Dedifferentiated amniotic fluid mesenchymal stem cell (primary cell): ENCODE measurements around the gene TC2N.
"Not testable (repeated sequence)": the region's sequence is repeated elsewhere in the genome, so short reads cannot be mapped to it uniquely, and the experiment has no call there.

Experiments used
- DNase-seq: peaks from one replicate; pipeline ENCODE4 v3.0.0-alpha.2; 2016; ENCODE audit errors: extremely low spot score

TC2N gene

DNA sequence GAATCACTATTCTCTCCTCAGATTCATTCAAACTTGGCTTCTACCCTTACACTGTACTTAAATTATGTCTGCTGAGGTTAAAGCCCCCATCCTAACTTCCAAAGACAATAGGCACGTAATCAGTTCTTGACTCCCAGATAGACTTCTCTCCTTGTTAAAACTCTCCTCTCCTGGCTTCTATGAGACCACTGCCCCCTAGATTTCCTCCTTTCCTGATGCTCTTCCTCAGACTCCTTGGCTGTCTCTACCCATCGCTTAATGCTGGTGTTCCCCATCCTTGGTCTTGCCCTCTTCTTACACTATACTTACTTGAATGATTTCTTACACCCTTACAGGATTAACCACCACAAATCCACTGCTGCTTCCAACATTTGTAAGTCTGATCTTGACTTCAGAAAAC lies 32.8 kb downstream of the TC2N start:
- DNase-seq: no peak

DNA sequence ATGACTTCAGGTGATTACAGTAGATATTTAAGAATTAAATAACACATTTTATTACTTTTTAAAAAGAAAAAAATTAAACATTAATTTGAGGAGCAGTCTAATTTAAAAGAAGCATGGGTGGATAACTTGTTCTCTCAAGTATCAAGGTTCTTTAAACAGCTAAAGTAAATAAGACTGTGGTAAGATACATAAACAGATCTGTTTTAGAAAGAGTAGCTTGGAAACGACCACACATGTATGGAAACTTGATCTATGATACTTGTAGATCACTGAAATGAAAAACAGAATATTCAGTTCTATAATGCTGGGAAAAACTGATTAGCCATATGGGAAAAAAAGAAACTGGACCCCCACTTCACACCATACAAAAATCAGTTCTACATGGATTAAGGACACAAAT lies 36.0 kb downstream of the TC2N start:
- DNase-seq: no peak

DNA sequence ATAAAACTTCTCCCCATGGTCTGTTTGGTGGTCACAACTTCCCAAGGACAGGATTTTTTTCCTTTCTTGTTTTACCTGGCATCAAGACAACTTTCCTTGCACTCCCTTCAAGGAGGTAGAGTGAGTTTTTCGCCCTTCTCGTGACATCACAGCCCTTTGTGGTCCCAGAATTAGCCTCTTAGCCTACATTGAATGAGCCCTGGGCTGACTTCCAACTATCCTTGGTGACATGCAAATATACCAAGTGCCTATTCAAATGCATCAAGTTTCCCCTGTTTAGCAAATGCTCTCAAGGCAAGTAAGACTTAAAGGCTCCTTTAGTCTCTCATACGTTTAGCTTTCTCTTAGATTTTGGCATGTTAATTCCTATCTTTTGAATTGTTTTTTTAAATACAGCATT lies 36.6 kb downstream of the TC2N start:
- DNase-seq: no peak

DNA sequence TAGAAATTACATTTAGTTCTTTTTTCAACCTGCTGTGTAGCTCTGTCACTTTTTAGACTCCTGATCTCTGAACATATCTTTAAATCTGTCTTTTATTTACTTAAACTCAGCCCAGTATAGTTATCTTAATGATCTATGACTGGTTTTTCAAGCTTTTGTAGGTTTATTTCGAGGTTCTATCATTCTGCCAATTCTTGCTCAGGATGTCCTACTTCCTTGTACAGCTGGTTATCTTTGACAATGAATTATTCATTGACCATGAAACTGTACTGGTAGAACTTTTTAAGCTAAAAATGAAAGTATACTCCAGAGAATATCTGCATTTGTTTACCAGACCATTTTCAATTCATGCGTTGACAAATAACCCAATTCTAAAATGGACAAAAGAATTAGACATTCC lies 37.8 kb downstream of the TC2N start:
- no peak for DNase-seq

DNA sequence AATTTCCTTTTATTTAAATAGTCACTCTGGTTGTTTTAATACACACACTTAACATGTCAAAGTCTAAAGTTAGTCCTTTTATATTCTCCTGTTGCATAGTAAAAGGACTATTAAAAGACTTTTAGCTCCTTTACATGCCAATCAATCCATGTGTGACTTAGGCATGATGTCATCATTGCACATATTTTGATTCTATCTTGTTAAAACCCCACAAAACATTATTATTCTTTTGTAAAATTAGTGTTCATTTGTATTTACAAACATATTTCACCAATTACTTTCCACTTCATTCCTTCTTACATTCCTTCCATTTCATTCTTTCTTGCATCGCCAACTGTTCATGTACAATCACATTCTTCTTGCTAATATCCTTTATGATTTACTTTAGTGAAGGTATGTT lies 39.6 kb downstream of the TC2N start:
- DNase-seq: no peak

DNA sequence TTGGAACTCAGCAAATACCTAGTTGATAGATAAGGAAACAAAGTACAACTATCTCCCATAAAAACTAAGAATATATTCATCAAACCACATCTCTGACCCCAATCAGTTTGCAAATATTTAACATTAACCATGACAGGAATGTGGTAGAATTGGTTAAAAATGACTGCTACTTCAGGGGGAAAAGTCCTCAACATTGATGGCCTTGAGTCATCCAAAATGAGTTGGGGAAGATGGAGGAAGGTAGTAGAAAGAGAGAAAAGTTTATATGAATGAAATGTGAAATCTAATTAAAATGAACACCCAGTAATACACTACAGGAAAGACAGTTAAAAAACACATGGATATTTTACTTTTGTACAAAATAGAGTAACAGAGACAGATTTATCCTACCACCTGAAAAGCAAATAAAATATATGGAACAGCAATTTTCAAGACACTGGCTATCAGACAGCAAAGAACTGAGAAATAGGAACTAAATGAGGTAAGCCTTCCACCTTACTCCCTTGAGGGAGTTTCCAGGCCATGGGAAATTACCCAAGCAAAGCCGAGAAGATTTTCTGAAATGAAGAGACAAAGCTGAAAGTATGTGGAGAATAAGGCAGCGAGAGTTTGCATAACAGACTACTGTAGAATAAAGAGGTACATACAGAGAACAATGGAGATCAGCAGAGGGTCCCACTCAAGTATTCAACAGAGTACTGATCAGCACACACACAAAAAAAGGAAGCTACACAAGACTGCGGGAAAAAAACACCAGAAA lies 49.6 kb downstream of the TC2N start:
- DNase-seq: no peak

DNA sequence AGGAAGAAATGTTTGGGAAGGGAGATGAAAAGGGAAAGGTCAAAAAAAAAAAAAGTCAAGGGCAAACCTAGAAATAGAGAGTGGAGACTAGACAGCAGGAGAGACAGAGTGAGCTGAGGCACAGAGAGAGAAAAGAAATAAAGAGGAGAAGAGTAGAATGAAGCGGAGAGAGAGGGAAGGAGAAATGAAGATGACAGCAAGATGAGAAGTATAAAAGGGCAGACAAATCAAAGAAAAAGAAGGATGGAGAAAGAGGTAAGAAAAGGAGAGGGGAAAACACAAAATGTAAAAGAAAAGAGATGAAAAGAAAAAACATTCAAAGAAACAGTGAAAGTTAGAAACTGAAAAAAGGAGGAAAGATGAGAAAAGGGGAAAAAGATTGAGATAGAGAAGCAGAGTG lies 53.0 kb downstream of the TC2N start:
- no peak for DNase-seq

DNA sequence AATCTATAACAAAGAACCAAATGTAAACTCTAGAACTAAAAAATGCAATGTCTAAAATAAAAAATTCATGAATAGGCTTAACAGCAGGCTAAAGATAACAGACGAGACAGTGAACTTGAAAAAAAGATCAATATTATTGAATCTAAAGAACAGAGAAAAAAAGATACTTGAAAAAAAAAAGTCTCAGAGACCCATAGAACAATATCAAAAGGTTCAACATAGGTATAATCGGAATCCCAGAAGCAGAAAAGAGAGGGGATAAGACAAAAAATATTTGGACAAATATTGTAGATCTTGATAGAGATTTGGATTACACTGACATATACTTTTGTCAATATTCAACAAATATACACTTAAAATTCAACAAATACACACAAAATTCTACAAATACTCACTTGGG lies 56.6 kb downstream of the TC2N start:
- no peak for DNase-seq

DNA sequence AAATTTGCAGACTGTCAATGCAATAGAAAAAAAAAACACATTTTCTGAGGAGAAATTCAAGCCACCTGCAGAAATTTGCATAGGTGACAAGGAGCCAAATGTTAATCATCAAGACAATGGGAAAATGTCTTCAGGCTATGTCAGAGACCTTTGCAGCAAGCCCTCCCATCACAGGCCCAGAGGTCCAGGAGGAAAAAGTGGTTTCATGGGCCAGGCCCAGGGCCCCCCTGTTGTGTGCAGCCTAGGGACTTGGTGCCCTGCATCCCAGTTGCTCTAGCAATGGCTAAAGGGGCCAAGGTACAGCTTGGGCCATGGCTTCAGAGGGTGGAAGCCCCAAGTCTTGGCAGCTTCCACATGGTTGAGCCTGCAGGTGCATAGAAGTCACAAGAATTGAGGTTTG lies 60.6 kb downstream of the TC2N start:
- no peak for DNase-seq

DNA sequence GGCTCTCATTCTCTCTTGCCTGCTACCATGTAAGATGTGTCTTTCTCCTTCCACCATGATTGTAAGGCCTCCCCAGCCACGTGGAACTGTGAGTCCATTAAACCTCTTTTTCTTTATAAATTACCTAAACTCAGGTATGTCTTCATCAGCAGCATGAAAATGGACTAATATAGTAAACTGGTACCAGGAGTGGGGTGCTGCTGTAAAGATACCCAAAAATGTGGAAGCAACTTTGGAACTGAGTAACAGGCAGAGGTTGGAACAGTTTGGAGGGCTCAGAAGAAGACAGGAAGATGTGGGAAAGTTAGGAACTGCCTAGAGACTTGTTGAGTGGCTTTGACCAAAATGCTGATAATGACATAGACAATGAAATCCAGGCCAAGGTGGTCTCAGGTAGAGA lies 61.2 kb downstream of the TC2N start:
- DNase-seq: not testable (repeated sequence)

DNA sequence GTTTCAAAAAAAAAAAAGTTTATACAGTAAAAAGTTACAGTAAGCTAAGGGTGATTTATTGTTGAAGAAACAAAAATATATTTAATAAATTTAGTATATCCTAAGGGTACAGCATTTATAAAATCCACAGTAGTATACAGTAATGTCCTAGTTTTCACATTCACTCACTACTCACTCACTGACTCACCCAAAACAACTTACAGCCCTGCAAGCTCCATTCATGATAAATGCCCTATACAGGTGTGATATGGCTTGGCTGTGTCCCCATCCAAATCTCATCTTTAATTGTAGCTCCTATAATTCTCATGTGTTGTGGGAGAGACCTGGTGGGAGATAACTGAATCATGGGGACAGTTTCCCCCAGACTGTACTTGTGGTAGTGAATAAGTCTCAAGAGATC lies 61.7 kb downstream of the TC2N start:
- no peak for DNase-seq

DNA sequence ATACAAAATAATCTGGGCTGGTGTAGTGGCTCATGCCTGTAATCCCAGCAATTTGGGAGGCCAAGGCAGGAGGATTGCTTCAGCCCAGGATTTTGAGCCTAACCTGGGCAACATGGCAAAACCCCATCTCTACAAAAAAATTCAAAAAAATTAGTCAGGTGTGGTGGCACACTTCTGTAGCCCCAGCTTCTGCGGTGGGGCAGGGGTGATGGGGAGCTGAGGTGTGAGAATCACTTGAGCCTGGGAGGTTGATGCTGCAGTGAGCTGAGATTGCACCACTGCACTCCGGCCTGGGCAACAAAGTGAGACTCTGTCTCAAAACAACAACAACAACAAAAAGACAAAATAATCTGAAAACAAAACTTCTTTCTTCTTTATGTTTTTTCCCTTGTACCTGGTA lies 66.0 kb downstream of the TC2N start:
- no peak for DNase-seq

DNA sequence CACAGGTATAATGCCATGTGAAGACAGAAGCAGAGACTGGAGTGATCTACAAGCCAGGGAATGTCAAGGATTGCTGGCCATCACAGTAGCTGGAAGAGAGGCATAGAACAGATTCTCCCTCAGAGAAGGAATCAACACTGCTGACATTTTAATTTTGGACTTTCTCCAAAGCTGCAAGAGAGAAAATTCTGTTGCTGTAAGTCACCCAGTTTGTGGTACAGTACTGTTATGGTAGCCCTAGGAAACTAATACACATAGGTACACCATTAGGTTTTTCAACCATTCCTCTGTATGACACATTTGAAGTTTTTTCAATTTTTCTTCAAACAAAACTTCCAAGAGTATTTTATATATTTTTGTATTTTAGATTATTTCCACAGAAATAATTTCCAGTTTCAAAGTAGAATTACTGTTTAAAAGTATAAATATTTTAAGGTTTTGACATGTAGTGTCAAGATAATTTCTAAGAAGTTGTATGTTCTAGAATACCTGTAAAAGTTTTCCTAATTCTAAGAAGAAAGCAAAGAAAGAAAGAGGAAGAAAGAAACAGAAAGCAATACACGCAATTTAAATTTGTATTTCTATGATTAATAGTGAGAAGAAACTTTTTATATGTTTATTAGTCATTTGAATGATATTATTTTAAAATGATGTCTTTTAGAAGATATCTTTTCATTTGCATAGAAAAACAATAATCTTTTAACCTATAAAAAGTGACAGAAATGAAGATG lies 70.6 kb downstream of the TC2N start:
- DNase-seq: no peak

DNA sequence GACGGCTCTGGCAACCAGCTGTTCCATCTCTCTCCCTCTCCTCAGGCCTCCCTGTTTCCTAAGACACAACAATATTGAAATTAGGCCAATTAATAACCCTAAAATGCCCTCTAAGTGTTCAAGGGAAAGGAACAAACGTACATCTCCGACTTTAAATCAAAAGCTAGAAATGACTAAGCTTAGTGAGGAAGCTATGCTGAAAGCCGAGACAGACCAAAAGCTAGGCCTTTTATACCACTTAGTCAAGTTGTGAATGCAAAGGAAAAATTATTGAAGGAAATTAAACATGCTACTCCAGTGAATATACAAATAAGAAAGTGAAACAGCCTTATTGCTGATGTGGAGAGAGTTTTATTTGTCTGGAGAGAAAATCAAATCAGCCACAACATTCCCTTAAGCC lies 73.6 kb downstream of the TC2N start:
- DNase-seq: no peak

DNA sequence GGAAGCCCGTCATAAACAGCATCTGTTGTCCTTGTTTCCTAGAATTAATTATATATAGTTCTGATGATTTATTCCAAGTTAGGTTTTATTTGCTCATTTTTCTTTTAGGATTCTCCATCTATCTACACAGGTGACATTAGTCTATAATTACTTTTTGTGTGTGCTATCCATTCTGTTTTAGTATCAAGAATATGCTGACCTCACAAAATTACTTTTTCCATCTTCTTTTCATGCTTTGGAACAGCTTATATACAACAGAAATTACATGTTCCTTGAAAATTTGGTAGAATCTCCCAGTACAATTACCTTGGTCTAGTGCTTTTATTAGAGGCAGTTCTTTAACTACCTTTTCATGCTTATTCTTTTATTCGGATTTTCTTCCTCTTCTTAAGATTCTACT lies 81.1 kb downstream of the TC2N start:
- DNase-seq: no peak

DNA sequence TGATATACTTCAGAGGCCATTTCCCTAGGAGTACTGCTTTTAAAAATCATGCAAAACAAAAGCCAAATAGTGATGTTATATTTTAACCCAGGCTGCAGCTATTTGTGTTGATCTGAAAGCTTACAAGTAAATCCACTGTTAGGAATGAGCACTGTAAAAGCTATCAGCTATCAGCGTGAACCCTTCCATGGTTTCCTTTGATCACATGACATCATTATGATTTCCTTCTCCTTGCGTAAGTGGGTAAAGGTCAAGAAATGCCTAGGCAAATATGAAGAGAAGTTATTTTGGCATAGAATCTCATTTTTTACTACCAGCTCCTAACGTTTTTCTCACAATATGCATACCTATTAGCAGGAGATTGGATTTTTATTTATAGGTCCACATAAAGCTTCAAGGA lies 86.9 kb downstream of the TC2N start:
- DNase-seq: no peak

DNA sequence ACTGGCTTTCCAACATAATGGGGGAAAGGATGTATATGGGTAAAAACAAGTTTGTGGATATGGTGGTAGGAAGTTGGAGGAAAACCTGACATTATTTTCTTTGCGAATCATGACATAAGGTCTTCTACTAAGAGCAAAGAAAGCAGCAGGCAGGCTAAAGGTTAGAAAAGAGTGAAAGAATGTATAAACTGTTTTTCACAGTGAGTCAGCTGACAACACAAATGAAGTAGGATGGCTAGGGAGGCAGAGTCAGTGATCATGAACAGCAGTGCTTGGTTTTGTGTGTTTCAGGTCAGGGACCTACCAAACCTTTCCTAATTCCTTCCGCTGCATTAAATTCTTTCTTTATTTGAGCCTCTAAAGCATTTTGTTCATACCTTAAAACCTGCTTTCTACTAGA lies 89.1 kb downstream of the TC2N start:
- DNase-seq: no peak

DNA sequence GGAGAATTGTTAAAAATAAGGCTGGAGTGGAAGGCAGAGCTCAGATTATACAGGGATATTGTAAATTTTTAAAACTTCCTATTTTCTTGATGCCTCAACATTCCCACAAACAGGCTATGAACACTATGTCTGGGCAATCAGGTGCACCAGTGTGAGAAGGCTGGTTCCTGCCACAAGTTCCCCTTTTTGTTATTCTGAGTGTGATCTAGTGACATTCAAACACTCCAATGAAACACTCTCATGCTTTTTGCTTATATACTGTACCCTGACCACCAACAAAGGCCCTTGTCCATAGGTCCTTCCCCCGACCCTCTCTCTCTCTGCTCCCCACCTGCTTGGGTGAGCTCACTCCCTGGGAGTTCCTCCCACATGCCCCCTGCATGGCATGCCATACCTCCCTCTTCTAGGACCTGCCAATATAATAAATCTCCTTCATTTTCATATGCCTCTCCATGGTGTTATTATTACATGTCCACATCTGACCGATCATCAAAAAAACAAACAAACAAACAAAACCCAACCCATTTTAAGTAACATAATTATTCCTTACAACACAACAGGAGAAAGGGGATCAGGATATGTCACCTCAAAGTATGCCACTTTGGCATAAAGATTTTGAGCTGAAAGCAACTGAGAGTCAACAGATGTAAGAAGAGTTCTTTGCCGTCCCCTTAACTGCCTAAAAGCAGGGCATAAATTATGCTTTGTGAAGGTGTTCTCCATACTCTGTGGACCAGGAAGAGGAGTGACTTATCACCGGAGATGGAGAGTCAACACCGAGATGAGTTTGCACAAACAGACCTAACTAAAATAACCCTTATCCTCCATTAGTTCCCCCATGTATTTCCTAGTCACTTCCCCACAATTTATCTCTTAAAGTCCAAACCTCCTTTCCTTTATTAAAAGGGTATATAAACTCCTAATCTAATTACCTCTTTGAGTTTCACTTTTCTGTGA lies 92.9 kb downstream of the TC2N start:
- DNase-seq: no peak

DNA sequence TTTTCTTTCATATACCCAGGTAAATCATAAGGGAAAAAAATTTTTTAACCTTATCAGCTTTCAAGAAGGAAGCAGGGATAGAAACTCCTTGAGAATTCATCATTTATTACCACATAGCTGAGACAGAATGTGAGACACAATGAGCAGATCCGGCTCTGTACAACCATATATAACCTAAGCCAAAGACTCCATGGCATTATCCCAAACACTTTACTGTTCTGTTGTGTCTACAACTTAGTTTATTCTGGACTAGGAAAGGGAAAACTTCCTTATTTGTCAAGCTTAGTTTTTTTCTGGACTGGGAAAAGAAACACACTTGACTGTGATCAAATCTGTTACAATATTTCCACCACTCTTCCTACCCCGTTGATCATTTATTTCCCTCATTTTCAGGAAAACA lies 97.2 kb downstream of the TC2N start:
- no peak for DNase-seq

DNA sequence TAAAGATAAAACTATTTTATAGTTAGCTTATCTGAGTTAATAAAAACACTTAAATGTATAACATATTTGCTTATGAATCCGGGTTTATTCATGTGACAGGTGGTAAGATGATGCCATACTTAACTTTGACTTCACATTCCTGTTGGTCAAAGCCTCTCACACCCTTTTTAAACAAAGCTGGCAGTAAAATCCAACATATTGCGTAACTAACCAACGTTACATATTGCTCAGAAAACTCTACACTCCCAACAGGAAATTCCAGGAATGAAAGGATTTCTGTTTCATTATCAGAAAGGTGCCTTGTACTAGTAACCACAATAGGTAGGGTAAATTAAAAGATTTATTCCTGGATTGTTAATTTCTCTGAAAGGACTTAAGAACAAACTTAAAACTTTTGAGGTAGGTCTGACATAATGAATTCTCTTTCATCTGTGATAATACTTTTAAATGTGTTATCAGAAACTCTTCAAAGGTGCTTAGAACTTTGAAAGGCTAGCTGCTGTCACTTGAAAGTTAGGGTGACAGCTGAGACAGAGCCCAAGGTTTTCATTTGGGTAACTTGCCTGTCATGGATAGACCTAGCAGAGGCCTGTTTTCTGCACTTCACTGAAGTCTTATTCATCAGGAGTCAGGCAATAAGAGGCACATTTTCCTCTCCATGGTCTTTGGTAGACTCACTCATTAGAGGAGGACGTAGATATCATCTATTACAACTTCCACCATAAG lies 111.6 kb downstream of the TC2N start:
- DNase-seq: no peak

DNA sequence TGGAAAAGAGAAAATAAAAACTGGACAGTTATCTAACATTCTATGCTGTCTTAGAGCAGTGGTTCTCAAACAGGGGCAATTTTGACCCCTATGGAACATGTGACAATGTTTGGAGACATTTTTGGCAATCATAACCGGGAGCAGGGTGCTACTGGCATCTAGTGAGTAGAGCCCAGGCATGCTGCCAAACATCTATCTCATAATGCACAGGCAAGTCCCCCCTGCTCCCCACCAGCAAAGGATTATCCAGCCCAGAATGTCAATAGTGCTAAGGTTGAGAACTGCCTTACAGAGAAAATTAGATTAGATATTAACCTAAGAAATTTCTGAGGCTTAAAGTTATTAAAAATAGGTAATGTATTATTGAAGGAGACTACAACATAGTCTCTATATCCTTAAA lies 112.5 kb downstream of the TC2N start:
- DNase-seq: no peak

DNA sequence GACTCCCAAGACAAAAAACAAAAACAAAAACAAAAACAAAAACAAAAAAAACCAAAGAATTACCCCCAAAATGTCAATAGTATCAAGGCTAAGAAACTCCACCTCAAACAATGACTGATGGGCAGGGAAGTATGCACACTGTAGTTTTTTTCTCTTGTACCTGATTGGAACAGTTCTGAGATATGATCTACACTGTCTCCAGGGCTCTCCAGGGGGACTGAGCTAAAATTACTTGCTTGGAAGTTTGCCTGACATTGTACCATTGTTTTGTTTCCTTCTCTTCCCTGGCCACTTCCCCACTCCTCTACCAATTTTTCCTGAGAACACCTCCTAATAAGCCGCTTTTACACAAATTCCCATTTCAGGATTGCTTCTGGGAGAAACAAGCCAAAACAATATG lies 113.2 kb downstream of the TC2N start:
- no peak for DNase-seq
